A549 (cell line): ENCODE measurements around the gene OVOL1. TPM values are rescaled to one million over a fixed set of nuclear protein-coding genes. Genes with fewer than 3 reads are reported as not detected.

Experiments
- ATAC-seq, 2 experiments: fragments of 200-7000 bp in 1 of 2; fragments of >200 bp in 1 of 2; cut with Nextera tagmentation in 1 of 2; cut with Tn5 transposase in 1 of 2; 3 replicates each; pipeline versions ENCODE4 v1.8.0 to v1.9.1; 2018 to 2020; ENCODE audit warnings: mild to moderate bottlenecking in 1 of 2, moderate library complexity in 1 of 2
- CTCF ChIA-PET: fragments of 300-600 bp; sonication (Branson Sonifier 250); formaldehyde crosslinking; extraction: SDS; loops from one replicate; lab custom pipeline; 2021; ENCODE audit warnings: antibody characterized with exemption, inconsistent platforms; lab: Yijun Ruan, JAX
- POLR2A ChIA-PET: fragments of 350-600 bp; formaldehyde crosslinking; extraction: SDS; loops from one replicate; lab custom pipeline; 2021; ENCODE audit warnings: antibody characterized with exemption, inconsistent platforms; lab: Yijun Ruan, JAX
- DNase-seq, 2 experiments: peaks; one replicate each; pipeline versions ENCODE4 v3.0.0 to v3.0.0-alpha.2; 2011 to 2016; ENCODE audit warnings: low read depth in 1 of 2, low spot score in 1 of 2
- FAIRE-seq: peaks from 2 replicates; lab custom pipeline; 2011; peaks lifted over from hg19 to GRCh38; lab: Jason Lieb, UNC
- H3K27ac ChIP-seq, 2 experiments: fragments of >200 bp; sonication (Bioruptor Twin); formaldehyde crosslinking; 3 replicates each; pipeline ENCODE4 v1.5.1; 2016 to 2017
- H3K4me1 ChIP-seq: fragments of >200 bp; sonication (Bioruptor Twin); formaldehyde crosslinking; 3 replicates; pipeline ENCODE4 v1.6.1; 2016
- H3K4me2 ChIP-seq: fragments of >200 bp; sonication (Bioruptor Twin); formaldehyde crosslinking; 3 replicates; pipeline ENCODE4 v1.6.1; 2016
- H3K4me3 ChIP-seq: fragments of >200 bp; sonication (Bioruptor Twin); formaldehyde crosslinking; 3 replicates; pipeline ENCODE4 v1.5.1; 2016
- H3K9me3 ChIP-seq: fragments of >200 bp; sonication (Bioruptor Twin); formaldehyde crosslinking; 3 replicates; pipeline ENCODE4 v1.6.1; 2016
- BHLHE40 ChIP-seq: IDR thresholded peaks from 2 replicates; pipeline ENCODE4 v1.6.1; 2012; ENCODE audit warnings: low read depth, low read length, inconsistent platforms
- CBX8 ChIP-seq: fragments of 200-600 bp; sonication (generic); IDR thresholded peaks from 2 replicates; pipeline ENCODE4 v1.6.1; 2016
- CHD2 ChIP-seq: fragments of 150-350 bp; IDR thresholded peaks from 2 replicates; pipeline ENCODE4 v1.6.1; 2014; ENCODE audit warnings: low read length; ENCODE audit not compliant: partially characterized antibody
- CHD4 ChIP-seq: fragments of 200-600 bp; sonication (generic); IDR thresholded peaks from 2 replicates; pipeline ENCODE4 v1.6.1; 2016; ENCODE audit warnings: antibody characterized with exemption, mild to moderate bottlenecking, borderline replicate concordance
- EHF ChIP-seq: fragments of 250-450 bp; sonication (Bioruptor Pico); IDR thresholded peaks from 2 replicates; pipeline ENCODE4 v1.5.0; 2020; ENCODE audit warnings: mild to moderate bottlenecking
- ESRRA ChIP-seq: fragments of 150-350 bp; IDR thresholded peaks from 2 replicates; pipeline ENCODE4 v1.6.1; 2014; ENCODE audit warnings: mild to moderate bottlenecking, low read length, borderline replicate concordance
- FOSB ChIP-seq: fragments of 250-450 bp; sonication (Bioruptor Pico); IDR thresholded peaks from 2 replicates; pipeline ENCODE4 v1.5.0; 2020; ENCODE audit warnings: mild to moderate bottlenecking, moderate library complexity
- FOSL2 ChIP-seq, 2 experiments: fragments of 450-650 bp in 1 of 2; fragments of >200 bp in 1 of 2; sonication (Bioruptor Twin) in 1 of 2; formaldehyde crosslinking; IDR thresholded peaks; 2 replicates each; pipeline versions ENCODE4 v1.5.0 to v1.6.1; 2016 to 2020; ENCODE audit warnings: mild to moderate bottlenecking in 1 of 2, moderate library complexity in 1 of 2
- FOXS1 ChIP-seq: fragments of 250-450 bp; sonication (Bioruptor Pico); IDR thresholded peaks from 2 replicates; pipeline ENCODE4 v1.5.0; 2020; ENCODE audit warnings: mild to moderate bottlenecking, moderate library complexity
- JUN ChIP-seq, 2 experiments: fragments of >200 bp; sonication (Bioruptor Twin); formaldehyde crosslinking; IDR thresholded peaks; 2 replicates in 1 of 2; 3 replicates in 1 of 2; pipeline ENCODE4 v1.6.1; 2016 to 2017
- MAZ ChIP-seq: fragments of 150-350 bp; IDR thresholded peaks from 2 replicates; pipeline ENCODE4 v1.6.1; 2014; ENCODE audit warnings: antibody characterized with exemption, low read depth, low read length, borderline replicate concordance
- NFE2L2 ChIP-seq: fragments of 150-350 bp; conservative IDR thresholded peaks from 2 replicates; pipeline ENCODE4 v1.6.1; 2014; ENCODE audit warnings: low read length
- RNF2 ChIP-seq: fragments of 200-600 bp; sonication (generic); IDR thresholded peaks from 2 replicates; pipeline ENCODE4 v1.6.1; 2016; ENCODE audit warnings: low read depth, mild to moderate bottlenecking, antibody characterized with exemption, moderate library complexity, borderline replicate concordance
- WGBS: methylation state at CpG from one replicate; pipeline ENCODE4 v1.1.6; 2017; ENCODE audit errors: missing lambda C conversion rate; 5-methylcytosine and 5-hydroxymethylcytosine counted together
- polyA plus RNA-seq, 4 experiments: library from polyadenylated mRNA; depleted of rRNA in 3 of 4; stranded (reverse); fragments of >200 nt; fragmentation: RNase III in 1 of 4; extraction: RNeasy Plus Mini Kit Qiagen cat#74134 plus additional on column Dnase treatment in 1 of 4; gene quantifications; 2 replicates in 3 of 4; 3 replicates in 1 of 4; pipeline ENCODE4 v1.2.3, GENCODE V29; 2011 to 2017
- TF ChIP-seq, protein P1 (sequence below): IDR thresholded peaks from 2 replicates; pipeline ENCODE4 v1.6.1; 2012
- TF ChIP-seq, protein P2 (sequence below): fragments of 250-450 bp; sonication (Bioruptor Pico); IDR thresholded peaks from 2 replicates; pipeline ENCODE4 v1.5.0; 2020; ENCODE audit warnings: low read depth, mild to moderate bottlenecking, moderate library complexity
- TF ChIP-seq, protein P3 (sequence below): fragments of >200 bp; sonication (Bioruptor Twin); formaldehyde crosslinking; IDR thresholded peaks from 3 replicates; pipeline ENCODE4 v1.5.1; 2016

OVOL1 gene
- polyA plus RNA-seq, 2 of the 4 experiments (the other 2 are of a cell fraction) = not detected

DNA sequence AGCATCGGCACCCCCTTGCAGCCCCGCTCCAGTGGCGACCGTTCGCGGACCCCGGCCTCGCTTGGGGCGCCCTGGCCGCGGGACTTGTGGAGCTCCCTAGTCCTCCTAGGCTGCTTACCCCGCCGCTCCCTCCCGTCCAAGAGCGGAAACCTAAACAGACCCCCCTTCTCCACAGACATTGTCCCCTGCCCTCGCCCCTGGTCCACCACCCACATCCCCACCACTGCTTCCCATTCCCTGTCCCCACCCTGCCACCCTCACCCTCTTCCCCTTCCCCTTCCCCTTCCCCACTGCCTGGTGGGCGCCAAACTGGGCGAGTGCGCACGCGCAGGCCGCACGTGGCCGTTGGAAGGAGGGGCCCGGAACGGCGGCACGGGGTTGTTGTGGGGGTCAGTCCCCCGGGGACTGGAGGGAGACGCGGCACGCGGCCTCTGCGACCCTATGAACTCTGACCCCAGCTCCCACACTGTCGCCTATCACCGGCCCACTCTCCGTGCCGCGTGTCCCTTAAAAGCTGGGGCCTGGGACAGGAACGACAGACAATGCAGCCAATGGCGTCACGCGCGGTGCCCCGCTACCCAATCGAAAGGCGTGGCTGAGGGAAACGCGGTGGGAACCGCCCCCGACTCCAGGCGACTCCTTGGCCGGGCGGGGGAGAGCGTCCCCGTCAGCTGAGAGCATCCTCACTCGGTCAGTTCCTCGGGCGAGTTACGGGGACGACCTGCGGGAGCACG lies 46.6 kb downstream of the OVOL1 start, which contains the start of gene SNX32:
Gene SNX32 (plus strand): TSS at position 667 of the 734 bp plus-strand sequence. CDS start 103 bp downstream, outside the sequence.
- 62% methylated on average over 42 of the region's 63 CpGs for WGBS
- peak in 1 of 2 experiments; percentile 87; a peak in 3 of 6 replicates for ATAC-seq
- CTCF ChIA-PET = interaction anchor here (0.9 to 3.5 kb wide), 5 partner anchors 14 to 128 kb away, joined by 3 to 18 read pairs (median 3); partner anchors contain the start of gene KAT5

DNA sequence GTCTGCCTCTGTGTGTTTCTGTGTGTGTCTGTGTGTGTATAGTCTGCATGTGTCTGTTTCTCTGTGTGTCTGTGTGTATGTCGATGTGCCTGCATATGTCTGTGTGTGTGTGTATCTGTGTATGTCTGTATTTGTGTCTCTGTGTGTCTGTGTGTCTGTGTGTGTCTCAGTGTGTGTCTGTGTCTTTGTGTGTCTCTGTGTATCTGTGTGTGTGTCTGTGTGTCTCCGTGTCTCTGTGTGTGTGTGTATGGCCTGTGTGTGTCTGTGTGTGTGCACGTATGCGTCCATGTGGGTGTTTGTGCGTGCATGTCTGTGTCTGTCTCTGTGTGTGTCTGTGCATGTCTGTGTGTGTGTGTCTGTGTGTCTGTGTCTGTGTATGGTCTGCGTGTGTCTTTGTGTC lies 47.3 kb downstream of the OVOL1 start:
- Histone ChIP-seq H3K4me3 (no peak overlapping the region), H3K9me3 (0 out of 3 replicates have a peak, but pooled peaks cover 2% of the 10 kb centered on the region), H3K4me1 (no peaks in the 10 kb centered on the region)
- no peak for DNase-seq
- no peak for ATAC-seq
- no peak for FAIRE-seq
- WGBS = 65% methylated on average over 6 of the region's 6 CpGs
- TF ChIP-seq CBX8 (no peak), EHF (no peak), CHD2 (no peak), FOXS1 (CRISPR knock-in tag) (no peak), FOSB (no peak), ESRRA (no peak)
- TF ChIP-seq, all 56 proteins: peak for 0
- POLR2A ChIA-PET = no interaction called here
- H3K4me2 ChIP-seq = no peak overlapping the region
- CTCF ChIA-PET = interaction anchor here (3.5 kb wide), 1 partner anchor 15 kb away, joined by 18 read pairs; no protein-coding TSS in a partner anchor
- H3K27ac ChIP-seq = no peak overlapping the region

More for the DNA sequence above, 46.6 kb downstream of the OVOL1 start, which contains the start of gene SNX32:
- DNase-seq (no peak), FAIRE-seq (no peak)
- Histone ChIP-seq H3K27ac (no peak within 1 kb of the TSS), H3K4me2 (no peak within 1 kb of the TSS), H3K4me1 (no peaks in the 10 kb centered on the region), H3K9me3 (0 out of 3 replicates have a peak, but pooled peaks cover 2% of the 10 kb centered on the region), H3K4me3 (no peak within 1 kb of the TSS)
- POLR2A ChIA-PET = no interaction called here
- TF ChIP-seq, protein P1, sequence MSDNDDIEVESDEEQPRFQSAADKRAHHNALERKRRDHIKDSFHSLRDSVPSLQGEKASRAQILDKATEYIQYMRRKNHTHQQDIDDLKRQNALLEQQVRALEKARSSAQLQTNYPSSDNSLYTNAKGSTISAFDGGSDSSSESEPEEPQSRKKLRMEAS = no peak

DNA sequence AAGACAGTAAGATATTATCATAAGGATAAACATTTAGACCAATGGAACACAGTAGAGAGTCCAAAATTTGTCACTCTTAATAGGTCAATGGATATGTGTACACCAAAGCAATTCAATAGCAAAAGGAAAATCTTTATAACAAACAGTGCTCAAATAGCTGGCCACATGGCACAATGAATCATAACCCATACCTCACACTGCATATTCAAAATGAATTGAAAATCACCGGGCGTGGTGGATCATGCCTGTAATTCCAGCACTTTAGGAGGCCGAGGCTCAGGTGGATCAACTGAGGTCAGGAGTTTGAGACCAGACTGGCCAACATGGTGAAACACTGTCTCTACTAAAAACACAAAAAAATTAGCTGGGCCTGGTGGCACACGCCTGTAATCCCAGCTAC lies 55.3 kb downstream of the OVOL1 start:
- ChIA-PET CTCF (interaction anchor here (1.0 kb wide), 1 partner anchor 23 kb away, joined by 6 read pairs; no protein-coding TSS in a partner anchor), POLR2A (no interaction called here)
- H3K4me3 ChIP-seq = no peak overlapping the region
- no peak overlapping the region for H3K27ac ChIP-seq
- no peaks in the 10 kb centered on the region for H3K4me1 ChIP-seq
- no peak for FAIRE-seq
- no peak for ATAC-seq
- H3K4me2 ChIP-seq = no peak overlapping the region
- DNase-seq = no peak
- TF ChIP-seq CBX8 (no peak), FOXS1 (CRISPR knock-in tag) (no peak), JUN (IDR thresholded peaks at IDR 0.05) (no peak)
- 77% methylated on average over 4 of the region's 4 CpGs for WGBS
- no peaks in the 10 kb centered on the region for H3K9me3 ChIP-seq

DNA sequence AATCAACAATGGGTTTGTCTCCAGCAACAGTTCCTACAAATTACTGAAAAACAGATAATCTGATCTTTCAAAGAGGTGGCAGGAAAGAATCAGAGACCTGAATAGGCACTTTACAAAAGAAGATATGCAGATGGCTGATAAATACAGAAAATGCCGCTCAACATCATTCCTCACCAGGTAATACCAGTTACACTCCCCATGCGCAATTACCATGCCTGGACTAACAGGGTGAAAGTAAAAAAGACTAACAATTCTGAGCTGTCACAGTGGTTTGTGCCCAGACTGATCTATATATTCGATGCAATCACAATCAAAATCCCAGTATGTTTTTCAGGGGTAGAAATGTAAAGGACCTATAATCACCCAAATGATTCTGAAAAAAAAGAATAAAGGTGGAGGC lies 56.9 kb downstream of the OVOL1 start:
- no peaks in the 10 kb centered on the region for H3K4me1 ChIP-seq
- H3K4me3 ChIP-seq = no peak overlapping the region
- POLR2A ChIA-PET = interaction anchor here (0.8 kb wide), 1 partner anchor 11 kb away, joined by 4 read pairs; no protein-coding TSS in a partner anchor
- CTCF ChIA-PET = interaction anchor here (0.8 to 1.9 kb wide), 9 partner anchors 8 to 206 kb away, joined by 3 to 8 read pairs (median 3); partner anchors contain the start of genes MUS81 and SIPA1
- H3K27ac ChIP-seq = no peak overlapping the region
- no peak overlapping the region for H3K4me2 ChIP-seq
- DNase-seq (no peak), FAIRE-seq (no peak)
- TF ChIP-seq NFE2L2 (no peak), MAZ (no peak), FOSL2 (IDR thresholded peaks at IDR 0.05) (no peak), FOSL2 (CRISPR knock-in tag; IDR thresholded peaks at IDR 0.05) (no peak), RNF2 (no peak), CHD4 (no peak), BHLHE40 (no peak)
- TF ChIP-seq, protein P2, sequence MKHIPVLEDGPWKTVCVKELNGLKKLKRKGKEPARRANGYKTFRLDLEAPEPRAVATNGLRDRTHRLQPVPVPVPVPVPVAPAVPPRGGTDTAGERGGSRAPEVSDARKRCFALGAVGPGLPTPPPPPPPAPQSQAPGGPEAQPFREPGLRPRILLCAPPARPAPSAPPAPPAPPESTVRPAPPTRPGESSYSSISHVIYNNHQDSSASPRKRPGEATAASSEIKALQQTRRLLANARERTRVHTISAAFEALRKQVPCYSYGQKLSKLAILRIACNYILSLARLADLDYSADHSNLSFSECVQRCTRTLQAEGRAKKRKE (CRISPR knock-in tag) = no peak
- TF ChIP-seq, protein P3, sequence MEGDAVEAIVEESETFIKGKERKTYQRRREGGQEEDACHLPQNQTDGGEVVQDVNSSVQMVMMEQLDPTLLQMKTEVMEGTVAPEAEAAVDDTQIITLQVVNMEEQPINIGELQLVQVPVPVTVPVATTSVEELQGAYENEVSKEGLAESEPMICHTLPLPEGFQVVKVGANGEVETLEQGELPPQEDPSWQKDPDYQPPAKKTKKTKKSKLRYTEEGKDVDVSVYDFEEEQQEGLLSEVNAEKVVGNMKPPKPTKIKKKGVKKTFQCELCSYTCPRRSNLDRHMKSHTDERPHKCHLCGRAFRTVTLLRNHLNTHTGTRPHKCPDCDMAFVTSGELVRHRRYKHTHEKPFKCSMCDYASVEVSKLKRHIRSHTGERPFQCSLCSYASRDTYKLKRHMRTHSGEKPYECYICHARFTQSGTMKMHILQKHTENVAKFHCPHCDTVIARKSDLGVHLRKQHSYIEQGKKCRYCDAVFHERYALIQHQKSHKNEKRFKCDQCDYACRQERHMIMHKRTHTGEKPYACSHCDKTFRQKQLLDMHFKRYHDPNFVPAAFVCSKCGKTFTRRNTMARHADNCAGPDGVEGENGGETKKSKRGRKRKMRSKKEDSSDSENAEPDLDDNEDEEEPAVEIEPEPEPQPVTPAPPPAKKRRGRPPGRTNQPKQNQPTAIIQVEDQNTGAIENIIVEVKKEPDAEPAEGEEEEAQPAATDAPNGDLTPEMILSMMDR = no peak
- TF ChIP-seq, all 56 proteins: peak for 0
- 80% methylated on average over 3 of the region's 3 CpGs for WGBS
- H3K9me3 ChIP-seq = no peaks in the 10 kb centered on the region
- ATAC-seq = no peak
